ENCODE results near the gene OR9Q1.

GRCh38 chr11:58165504-58166106 is 141.9 kb downstream of the OR9Q1 start:
- no peak for TF ChIP-seq EZH2 (IDR thresholded peaks at IDR 0.05; ENCODE audit: low read length, unreplicated experiment)
- TF ChIP-seq CTCF (conservative IDR thresholded peaks at IDR 0.05; ENCODE audit: low read depth, low read length): no peak
